Thoracic aorta (tissue), 2 donors: ENCODE data around the gene UNC93B1. TPM values are rescaled to one million over a fixed set of nuclear protein-coding genes. Genes with fewer than 3 reads are reported as not detected.

Experiments
- ATAC-seq: fragments of 150-250 bp; one replicate; pipeline ENCODE4 v1.8.0; 2017; ENCODE audit warnings: low read depth; ENCODE audit not compliant: insufficient number of reproducible peaks, low FRiP score
- DNase-seq: peaks from one replicate; pipeline ENCODE4 v3.0.0-alpha.2; 2020; ENCODE audit warnings: low spot score
- H3K27ac ChIP-seq, 2 donors: fragments of 200-600 bp; sonication (generic); 1 replicate in 1 of 2; 2 replicates in 1 of 2; pipeline ENCODE4 v1.5.1; 2016; ENCODE audit warnings: mild to moderate bottlenecking in 2 of 2, moderate library complexity in 2 of 2
- H3K27me3 ChIP-seq: fragments of 200-600 bp; sonication (generic); replicated peaks from 2 replicates; pipeline ENCODE4 v1.6.0; 2016; ENCODE audit warnings: mild to moderate bottlenecking; ENCODE audit not compliant: insufficient read depth
- H3K36me3 ChIP-seq: fragments of 200-600 bp; sonication (generic); one replicate; pipeline ENCODE4 v1.5.1; 2016
- H3K4me1 ChIP-seq, 2 donors: fragments of 200-600 bp; sonication (generic); 1 replicate in 1 of 2; 2 replicates in 1 of 2; pipeline versions ENCODE4 v1.5.1 to v1.6.0; 2016; ENCODE audit warnings: low read depth in 2 of 2, mild to moderate bottlenecking in 1 of 2; ENCODE audit not compliant: control insufficient read depth in 1 of 2
- H3K4me3 ChIP-seq: fragments of 200-600 bp; sonication (generic); 2 replicates; pipeline ENCODE4 v1.5.1; 2016; ENCODE audit warnings: mild to moderate bottlenecking
- H3K9me3 ChIP-seq: fragments of 200-600 bp; sonication (generic); 2 replicates; pipeline ENCODE4 v1.5.1; 2016
- CTCF ChIP-seq: fragments of 200-600 bp; sonication (generic); IDR thresholded peaks from one replicate; pipeline ENCODE4 v1.5.1; 2019; ENCODE audit warnings: antibody characterized with exemption
- total RNA-seq, 2 donors: library from RNA; depleted of rRNA; stranded (reverse); fragments of >200 nt; gene quantifications; one replicate each; pipeline versions ENCODE4 v1.1.0 to v1.2.3, GENCODE V29; 2016

Gene UNC93B1
- total RNA-seq, 2 donors from 2014 or later, result 39.6 to 72.4 TPM

- no peak for DNase-seq
- Histone ChIP-seq H3K4me3 (peak overlapping the region; percentile 90), H3K27me3 (no peaks in the 10 kb centered on the region), H3K27ac (no peak overlapping the region), H3K9me3 (no peaks in the 10 kb centered on the region), H3K4me1 (peaks cover 6 to 13% of the 10 kb centered on the region in 2 donors), H3K36me3 (no peaks in the 10 kb centered on the region)
- no peak for TF ChIP-seq CTCF
- ATAC-seq, result no peak
These were observed 846 bp upstream of the UNC93B1 start for GRCh38 chr11:68004551-68005335.

DNA sequence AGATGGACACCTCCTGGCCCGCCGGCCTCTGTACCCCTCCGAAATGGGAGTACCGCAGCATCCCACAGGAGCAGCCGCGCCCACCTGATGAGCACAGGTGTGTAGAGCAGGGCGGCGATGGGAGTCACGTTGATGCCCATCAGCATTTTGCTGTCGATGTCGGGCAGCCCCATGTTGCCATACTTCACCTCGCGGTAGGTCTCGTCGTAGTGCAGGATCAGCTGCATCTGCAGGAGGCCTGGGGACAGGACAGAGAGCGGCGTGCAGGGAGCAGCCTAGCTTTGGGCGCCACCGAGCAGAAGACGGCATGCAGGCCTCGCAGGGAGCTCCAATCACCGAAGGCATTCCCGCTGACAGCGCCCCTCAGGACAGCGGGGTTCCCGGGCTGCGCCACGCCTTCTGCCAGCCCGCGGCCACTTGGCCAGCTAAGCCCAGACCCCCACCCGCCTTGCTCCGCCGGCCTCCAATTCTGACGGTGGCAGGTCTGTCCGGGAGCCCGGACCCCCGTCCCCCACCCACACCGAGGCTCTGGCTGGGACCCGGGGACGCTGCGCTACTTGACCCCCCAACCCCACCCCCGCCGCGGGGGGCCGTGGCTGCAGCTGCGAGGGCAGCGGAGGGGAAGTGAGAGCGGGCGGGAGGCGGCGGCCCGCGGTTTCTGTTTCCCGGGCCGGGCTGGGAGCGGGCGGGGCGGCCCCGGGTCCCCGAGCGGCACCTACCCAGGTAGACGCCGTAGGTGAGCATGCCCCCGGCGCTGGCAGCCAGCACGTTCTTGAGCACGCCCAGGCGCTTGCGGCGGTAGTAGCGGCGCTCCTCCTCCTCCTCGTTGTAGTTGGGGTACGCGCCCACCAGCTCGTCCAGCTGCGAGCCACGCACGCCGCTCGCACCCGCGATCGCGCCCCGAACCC is 705 bp downstream of the UNC93B1 start:
- ATAC-seq (no peak), DNase-seq (no peak)

DNA sequence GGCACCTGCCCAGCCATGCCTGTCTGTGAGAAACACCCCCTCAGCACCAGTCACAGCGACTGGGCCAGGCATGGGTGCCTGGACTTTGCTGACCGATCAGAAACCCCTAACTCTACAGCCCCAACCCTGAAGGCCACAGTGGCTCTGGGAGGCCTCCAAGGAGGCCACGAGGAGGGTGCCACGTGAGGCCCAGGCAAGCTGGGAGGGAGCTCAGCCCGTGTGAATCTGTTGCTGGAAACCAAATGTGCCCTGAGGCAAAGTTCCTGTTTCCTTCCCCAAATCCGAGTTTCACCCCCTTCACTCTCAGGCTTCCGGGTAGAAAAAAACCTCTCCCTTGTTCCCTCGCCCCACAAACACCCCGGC is 1.3 kb downstream of the UNC93B1 start:
- H3K27me3 ChIP-seq, result no peaks in the 10 kb centered on the region
- H3K9me3 ChIP-seq, result no peaks in the 10 kb centered on the region
- H3K36me3 ChIP-seq, result no peaks in the 10 kb centered on the region
- peak overlapping the region; percentile 90 for H3K4me3 ChIP-seq
- TF ChIP-seq CTCF, result no peak
- H3K27ac ChIP-seq, result no peak overlapping the region
- ATAC-seq, result no peak
- no peak for DNase-seq
- H3K4me1 ChIP-seq, result peaks cover 0 to 7% of the 10 kb centered on the region in 2 donors

More for the DNA sequence above, 705 bp downstream of the UNC93B1 start:
- Histone ChIP-seq H3K36me3 (no peaks in the 10 kb centered on the region), H3K27me3 (no peaks in the 10 kb centered on the region), H3K4me1 (peaks cover 0 to 7% of the 10 kb centered on the region in 2 donors), H3K4me3 (peak overlapping the region; percentile 90), H3K27ac (peak overlapping the region in 1 of 2 donors; percentile 44), H3K9me3 (no peaks in the 10 kb centered on the region)
- no peak for TF ChIP-seq CTCF

DNA sequence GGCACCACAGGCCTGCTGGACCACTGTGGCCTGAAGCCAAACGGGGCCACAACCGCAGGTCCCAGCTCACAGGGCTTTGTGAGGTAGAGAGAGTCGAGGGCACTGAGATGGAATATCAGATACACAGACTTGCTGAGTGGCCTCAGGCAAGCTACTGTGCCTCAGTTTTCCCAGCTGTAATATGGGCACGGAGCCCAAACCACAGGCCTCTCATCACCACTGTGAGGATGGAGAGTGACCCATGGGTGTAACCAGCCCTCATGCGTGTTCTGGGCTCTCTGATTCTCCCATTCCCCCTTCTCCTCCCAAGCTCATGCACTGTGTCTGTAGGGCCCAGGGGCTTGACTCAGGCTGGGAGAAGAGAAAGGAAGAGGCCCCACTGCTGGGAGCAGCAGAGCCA is 4.2 kb downstream of the UNC93B1 start:
- DNase-seq, result no peak
- H3K27ac ChIP-seq, result no peak overlapping the region
- ATAC-seq, result no peak

More for the DNA sequence above, 4.2 kb downstream of the UNC93B1 start:
- H3K36me3 ChIP-seq, result no peaks in the 10 kb centered on the region
- H3K4me1 ChIP-seq, result peaks cover 0 to 7% of the 10 kb centered on the region in 2 donors
- H3K9me3 ChIP-seq, result no peaks in the 10 kb centered on the region
- H3K4me3 ChIP-seq, result no peak overlapping the region
- TF ChIP-seq CTCF, result no peak
- no peaks in the 10 kb centered on the region for H3K27me3 ChIP-seq
